ENCODE measurements around the gene ZNF350.

GRCh38 chr19:51946602-51947001, 40.0 kb downstream of the ZNF350 start:
- TF ChIP-seq HNF4A (conservative IDR thresholded peaks at IDR 0.05) (no peak), TAF1 (conservative IDR thresholded peaks at IDR 0.05) (no peak), CTCF (IDR thresholded peaks at IDR 0.05; ENCODE audit: low read depth, low read length, missing input control) (no peak), RAD21 (IDR thresholded peaks at IDR 0.05) (no peak), MAX (IDR thresholded peaks at IDR 0.05) (no peak), REST (IDR thresholded peaks at IDR 0.05) (no peak)

Data from liver (tissue), 3 donors.